K562 (cell line): ENCODE results near the gene ABCD4. TPM values are rescaled to one million over a fixed set of nuclear protein-coding genes. Genes with fewer than 3 reads are reported as not detected.

Experiments used
- DACH1 ChIP-seq: fragments of 450-650 bp; IDR thresholded peaks from 2 replicates; pipeline ENCODE4 v1.6.1; 2018; ENCODE audit not compliant: partially characterized antibody
- ETV1 ChIP-seq: fragments of 450-650 bp; conservative IDR thresholded peaks from 2 replicates; pipeline ENCODE4 v1.6.1; 2016; ENCODE audit warnings: missing genetic modification characterization, control low read depth, low read depth, missing compliant biosample characterization
- GATA2 ChIP-seq: sonication (generic); formaldehyde crosslinking; IDR thresholded peaks from 2 replicates; pipeline ENCODE4 v1.4.0; 2020; ENCODE audit warnings: mild to moderate bottlenecking, missing genetic modification reagents
- HMGN3 ChIP-seq: IDR thresholded peaks from 2 replicates; pipeline ENCODE4 v1.6.1; 2011; ENCODE audit warnings: borderline replicate concordance, low read depth, mild to moderate bottlenecking, mixed read lengths, low read length; ENCODE audit not compliant: insufficient read length; ENCODE audit errors: extremely low read depth
- HNRNPUL1 ChIP-seq: fragments of 200-400 bp; formaldehyde crosslinking; IDR thresholded peaks from 2 replicates; pipeline ENCODE4 v1.6.1; 2017; ENCODE audit warnings: low read length
- KDM1A ChIP-seq, 2 experiments: fragments of 450-650 bp; IDR thresholded peaks; 2 replicates each; pipeline ENCODE4 v1.6.1; 2016; ENCODE audit warnings: mild to moderate bottlenecking in 2 of 2
- KDM4B ChIP-seq, 2 experiments: fragments of 450-650 bp in 1 of 2; sonication (generic) in 1 of 2; IDR thresholded peaks; 2 replicates each; pipeline ENCODE4 v1.6.1; 2016 to 2017; ENCODE audit warnings: borderline replicate concordance in 2 of 2, antibody characterized with exemption in 1 of 2, low read depth in 1 of 2, mild to moderate bottlenecking in 1 of 2
- KLF1 ChIP-seq: fragments of 450-650 bp; IDR thresholded peaks from 2 replicates; pipeline ENCODE4 v1.6.1; 2016; ENCODE audit warnings: missing genetic modification characterization, missing compliant biosample characterization
- MITF ChIP-seq: IDR thresholded peaks from 2 replicates; pipeline ENCODE4 v1.6.1; 2014; ENCODE audit warnings: antibody characterized with exemption
- MYC ChIP-seq, 2 experiments: fragments of 250-450 bp in 1 of 2; sonication (Bioruptor Pico) in 1 of 2; IDR thresholded peaks; 2 replicates each; pipeline versions ENCODE4 v1.5.1 to v1.6.1; 2012 to 2021; ENCODE audit warnings: low read depth in 2 of 2, borderline replicate concordance in 1 of 2, improper control_type of control experiment in 1 of 2, low read length in 1 of 2, mild to moderate bottlenecking in 1 of 2, moderate library complexity in 1 of 2
- POLR3A ChIP-seq: IDR thresholded peaks from 2 replicates; pipeline ENCODE4 v1.6.1; 2011; ENCODE audit warnings: borderline replicate concordance, mild to moderate bottlenecking, moderate library complexity; ENCODE audit not compliant: insufficient read length, insufficient read depth; ENCODE audit errors: extremely low read depth
- SMC3 ChIP-seq: conservative IDR thresholded peaks from 2 replicates; pipeline ENCODE4 v1.6.1; 2011; ENCODE audit warnings: low read depth, low read length, improper control_type of control experiment; ENCODE audit not compliant: insufficient read depth
- SOX6 ChIP-seq: fragments of 450-650 bp; IDR thresholded peaks from 2 replicates; pipeline ENCODE4 v1.6.1; 2014; ENCODE audit warnings: mild to moderate bottlenecking
- SP2 ChIP-seq: IDR thresholded peaks from 2 replicates; pipeline ENCODE4 v1.6.1; 2011; ENCODE audit warnings: mild to moderate bottlenecking, low read depth, low read length, moderate library complexity; ENCODE audit not compliant: poor library complexity, severe bottlenecking; ENCODE audit errors: extremely low read depth
- SPI1 ChIP-seq: IDR thresholded peaks from 2 replicates; pipeline ENCODE4 v1.6.1; 2011; ENCODE audit warnings: low read depth, low read length, control low read depth, borderline replicate concordance
- SRSF1 ChIP-seq: fragments of 200-400 bp; formaldehyde crosslinking; IDR thresholded peaks from 2 replicates; pipeline ENCODE4 v1.6.1; 2017; ENCODE audit warnings: mild to moderate bottlenecking, low read depth, low read length, moderate library complexity
- STAT5B ChIP-seq: fragments of 250-450 bp; sonication (Bioruptor Pico); IDR thresholded peaks from 2 replicates; pipeline ENCODE4 v1.8.0; 2021; ENCODE audit warnings: mild to moderate bottlenecking, inconsistent platforms
- TEAD2 ChIP-seq: fragments of 450-650 bp; IDR thresholded peaks from 2 replicates; pipeline ENCODE4 v1.6.1; 2016; ENCODE audit warnings: missing genetic modification characterization, control low read depth, missing compliant biosample characterization
- XRCC5 ChIP-seq: fragments of 200-400 bp; formaldehyde crosslinking; IDR thresholded peaks from 2 replicates; pipeline ENCODE4 v1.6.1; 2017; ENCODE audit warnings: low read depth, mild to moderate bottlenecking, low read length
- YY1 ChIP-seq, 3 experiments: IDR thresholded peaks; 2 replicates each; pipeline ENCODE4 v1.6.1; 2011; ENCODE audit warnings: low read length in 2 of 3, mild to moderate bottlenecking in 2 of 3, moderate library complexity in 2 of 3, borderline replicate concordance in 1 of 3, control low read depth in 1 of 3, low read depth in 1 of 3; ENCODE audit not compliant: insufficient read depth in 3 of 3, insufficient replicate concordance in 2 of 3, control insufficient read depth in 1 of 3, insufficient read length in 1 of 3; ENCODE audit errors: extremely low read depth in 1 of 3
- ZNF57 ChIP-seq: fragments of 450-650 bp; formaldehyde crosslinking; IDR thresholded peaks from 2 replicates; pipeline ENCODE4 v1.4.0; 2020; ENCODE audit warnings: mild to moderate bottlenecking, moderate library complexity
- ZNF79 ChIP-seq: fragments of 250-450 bp; sonication (Bioruptor Pico); IDR thresholded peaks from 2 replicates; pipeline ENCODE4 v1.4.0; 2020; ENCODE audit warnings: low read depth, mild to moderate bottlenecking, moderate library complexity
- polyA plus RNA-seq, 8 experiments: library from polyadenylated mRNA; depleted of rRNA in 4 of 8; stranded (reverse) in 5 of 8; unstranded in 3 of 8; fragments of >200 nt; fragmentation: Nextera tagmentation in 2 of 8; fragmentation: Illumina TruSeq in 1 of 8; extraction: Ambion mirVana in 2 of 8; extraction: Trizol in 1 of 8; gene quantifications; 2 replicates each; pipeline versions ENCODE4 v1.2.1 to v1.2.3, GENCODE V29; 2011 to 2014; ENCODE audit warnings: inconsistent platforms in 1 of 8, missing spikeins in 1 of 8
- total RNA-seq, 7 experiments: library from RNA; depleted of rRNA in 6 of 7; stranded (reverse); fragments of >200 nt in 6 of 7; fragmentation: Illumina TruSeq in 2 of 7; extraction: Trizol in 2 of 7; gene quantifications; 2 replicates each; pipeline versions ENCODE4 v1.2.1 to v1.2.3, GENCODE V29; 2011 to 2021; ENCODE audit warnings: low replicate concordance in 1 of 7
- TF ChIP-seq, protein P1 (sequence below): sonication (generic); formaldehyde crosslinking; IDR thresholded peaks from 2 replicates; pipeline ENCODE4 v1.8.0; 2022; ENCODE audit warnings: mild to moderate bottlenecking, missing genetic modification reagents

ABCD4 gene
- total and polyA plus RNA-seq, 9 of the 15 experiments (the other 6 are each of a cell fraction or from before 2014, with no cell fraction given), result 3.5 to 17.2 (median 12.4) TPM

DNA sequence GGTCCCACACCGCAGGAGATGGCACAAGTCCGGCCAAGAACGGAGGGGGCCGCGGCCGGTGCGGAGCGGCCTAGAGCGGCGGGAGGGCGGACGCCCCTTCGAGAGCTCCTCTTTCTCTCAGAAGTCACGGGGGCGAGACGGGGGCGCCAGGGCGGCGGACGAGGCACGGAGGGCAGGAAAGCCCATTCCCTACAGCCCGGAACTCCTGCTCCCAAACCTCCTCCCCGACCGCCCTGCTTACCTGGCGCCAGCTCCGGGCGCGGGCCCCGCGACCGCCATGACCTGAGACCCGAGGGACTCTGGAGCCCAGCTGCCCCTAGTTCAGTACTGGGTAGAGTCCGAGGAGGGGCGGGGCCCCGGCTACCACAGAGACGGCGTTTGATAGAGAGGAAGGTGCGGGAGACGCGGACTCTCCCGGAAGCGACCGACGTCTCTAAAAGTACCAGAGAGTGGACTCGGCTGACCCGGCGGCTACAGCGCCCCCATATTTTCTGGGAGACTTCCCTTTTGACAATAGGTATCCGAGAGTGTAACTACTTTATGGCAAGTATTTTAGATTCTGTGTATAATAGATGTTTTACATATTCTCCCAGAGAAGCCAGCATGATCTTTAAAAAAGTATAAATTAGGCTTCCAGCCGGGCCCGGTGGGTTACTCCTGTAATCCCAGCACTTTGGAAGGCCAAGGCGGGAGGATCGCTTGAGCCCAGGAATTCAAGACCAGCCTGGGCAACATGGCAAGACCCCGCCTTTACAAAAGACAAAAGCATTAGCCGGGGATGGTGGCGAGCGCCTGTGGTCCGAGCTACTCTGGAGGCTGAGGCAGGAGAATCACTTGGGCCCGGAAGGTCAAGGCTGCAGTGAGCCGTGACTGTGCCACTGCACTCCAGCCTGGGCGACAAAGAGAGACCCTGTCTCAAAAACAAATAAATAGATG lies at the start of gene ABCD4 (continued):
- TF ChIP-seq MITF, result no peak
- TF ChIP-seq DACH1, result no peak
- no peak for TF ChIP-seq MYC (IDR thresholded peaks at IDR 0.05; ENCODE audit: low read depth, low read length)
- no peak for TF ChIP-seq MYC (CRISPR knock-in tag; IDR thresholded peaks at IDR 0.05; ENCODE audit: borderline replicate concordance, low read depth)
- peak; percentile 53 for TF ChIP-seq HMGN3
- TF ChIP-seq KDM1A (IDR thresholded peaks at IDR 0.05), result no peak
- TF ChIP-seq ZNF57, result no peak
- no peak for TF ChIP-seq SRSF1
- peak; percentile 72; the same call in 1 of the 2 replicates for TF ChIP-seq XRCC5
- TF ChIP-seq ETV1 (tag), result no peak; the same call in 1 of the 2 replicates
- no peak for TF ChIP-seq TEAD2 (tag)
- TF ChIP-seq POLR3A, result no peak
- TF ChIP-seq KLF1 (tag), result no peak
- TF ChIP-seq YY1 (IDR thresholded peaks at IDR 0.05; ENCODE audit: borderline replicate concordance in 1 of 3, control insufficient read depth in 1 of 3, extremely low read depth in 1 of 3, insufficient read depth in 3 of 3, insufficient read length in 1 of 3, insufficient replicate concordance in 2 of 3, low read depth in 1 of 3, low read length in 2 of 3), result peak in 2 of 3 experiments; percentile 33 to 68
- TF ChIP-seq, protein P1, sequence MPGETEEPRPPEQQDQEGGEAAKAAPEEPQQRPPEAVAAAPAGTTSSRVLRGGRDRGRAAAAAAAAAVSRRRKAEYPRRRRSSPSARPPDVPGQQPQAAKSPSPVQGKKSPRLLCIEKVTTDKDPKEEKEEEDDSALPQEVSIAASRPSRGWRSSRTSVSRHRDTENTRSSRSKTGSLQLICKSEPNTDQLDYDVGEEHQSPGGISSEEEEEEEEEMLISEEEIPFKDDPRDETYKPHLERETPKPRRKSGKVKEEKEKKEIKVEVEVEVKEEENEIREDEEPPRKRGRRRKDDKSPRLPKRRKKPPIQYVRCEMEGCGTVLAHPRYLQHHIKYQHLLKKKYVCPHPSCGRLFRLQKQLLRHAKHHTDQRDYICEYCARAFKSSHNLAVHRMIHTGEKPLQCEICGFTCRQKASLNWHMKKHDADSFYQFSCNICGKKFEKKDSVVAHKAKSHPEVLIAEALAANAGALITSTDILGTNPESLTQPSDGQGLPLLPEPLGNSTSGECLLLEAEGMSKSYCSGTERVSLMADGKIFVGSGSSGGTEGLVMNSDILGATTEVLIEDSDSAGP (CRISPR knock-in tag), result no peak
- TF ChIP-seq ZNF79, result no peak
- TF ChIP-seq KDM4B (IDR thresholded peaks at IDR 0.05; ENCODE audit: borderline replicate concordance in 2 of 2, low read depth in 1 of 2), result peak in 1 of 2 experiments; percentile 51; a peak in 1 of 4 replicates
- TF ChIP-seq SPI1, result peak; percentile 68; the same call in 1 of the 2 replicates
- TF ChIP-seq SP2, result peak; percentile 96
- no peak for TF ChIP-seq HNRNPUL1
- 0 out of 2 replicates have a peak, but pooled peaks have one; percentile 16 for TF ChIP-seq SOX6
- TF ChIP-seq GATA2 (CRISPR knock-in tag), result no peak
- no peak for TF ChIP-seq STAT5B (CRISPR knock-in tag)
- no peak for TF ChIP-seq SMC3
